ENCODE results near the gene DUSP15. TPM values are rescaled to one million over a fixed set of nuclear protein-coding genes. Genes with fewer than 3 reads are reported as not detected.
"Not testable (repeated sequence)": the region's sequence is repeated elsewhere in the genome, so short reads cannot be mapped to it uniquely, and the experiment has no call there.

Gene DUSP15
- polyA plus RNA-seq, 4 donors, result 16.6 to 20.7 (median 19.1) TPM

DNA sequence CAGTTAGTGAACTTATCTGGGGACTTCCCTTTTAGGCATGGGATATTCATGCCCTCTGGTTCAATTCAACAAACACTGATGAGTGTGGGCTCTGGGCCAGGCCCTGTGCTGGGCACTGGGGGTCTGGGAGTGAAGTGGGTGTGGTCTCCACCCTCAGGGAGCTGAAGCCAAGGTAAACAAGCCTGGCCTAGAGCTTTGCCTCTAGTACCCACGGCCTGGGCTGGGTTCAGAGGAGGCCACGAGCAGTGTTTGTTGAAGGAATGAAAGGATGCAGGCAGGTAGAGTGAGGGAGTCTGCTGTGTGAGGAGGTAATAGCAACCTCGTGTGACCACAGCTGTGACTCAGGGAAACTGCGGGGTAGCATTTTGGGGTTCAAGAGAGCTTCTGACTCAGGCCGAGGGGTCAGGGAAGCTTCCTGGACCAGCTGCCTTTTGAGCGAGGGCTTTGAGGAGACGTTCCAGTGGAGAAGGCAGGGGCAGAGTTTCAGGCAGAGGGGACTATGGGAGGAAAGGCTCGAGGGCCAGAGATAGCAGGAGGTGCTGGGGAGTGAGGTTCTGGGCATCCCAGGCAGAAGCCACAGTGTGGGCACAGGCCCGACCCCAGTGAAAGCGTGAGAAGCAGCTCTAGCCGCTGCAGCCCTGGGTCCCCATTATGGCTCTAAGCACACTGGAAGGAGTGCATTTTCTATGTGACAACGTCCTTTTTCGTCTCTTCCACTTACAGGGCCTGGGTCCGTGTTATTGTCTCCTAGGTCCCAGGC is 45.6 kb downstream of the DUSP15 start:
- no peak for DNase-seq (ENCODE audit: low read depth in 4 of 4, low spot score in 2 of 4)

DNA sequence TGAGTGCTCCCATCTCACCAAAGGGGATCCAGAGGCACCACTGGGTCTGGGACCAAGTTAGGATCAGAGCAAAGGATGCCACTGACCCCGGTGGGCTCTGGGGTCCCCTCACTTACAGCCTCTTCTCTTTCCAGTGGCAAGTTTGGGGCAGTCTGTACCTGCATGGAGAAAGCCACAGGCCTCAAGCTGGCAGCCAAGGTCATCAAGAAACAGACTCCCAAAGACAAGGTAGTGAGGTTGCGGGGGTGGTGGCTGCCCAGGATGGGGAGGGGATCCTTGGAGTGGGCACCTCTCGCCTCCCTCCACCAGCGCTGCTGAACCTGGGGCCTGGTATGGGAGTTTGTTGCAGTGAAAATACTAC is 46.2 kb downstream of the DUSP15 start:
- no peak for DNase-seq (ENCODE audit: low read depth in 4 of 4, low spot score in 2 of 4)

DNA sequence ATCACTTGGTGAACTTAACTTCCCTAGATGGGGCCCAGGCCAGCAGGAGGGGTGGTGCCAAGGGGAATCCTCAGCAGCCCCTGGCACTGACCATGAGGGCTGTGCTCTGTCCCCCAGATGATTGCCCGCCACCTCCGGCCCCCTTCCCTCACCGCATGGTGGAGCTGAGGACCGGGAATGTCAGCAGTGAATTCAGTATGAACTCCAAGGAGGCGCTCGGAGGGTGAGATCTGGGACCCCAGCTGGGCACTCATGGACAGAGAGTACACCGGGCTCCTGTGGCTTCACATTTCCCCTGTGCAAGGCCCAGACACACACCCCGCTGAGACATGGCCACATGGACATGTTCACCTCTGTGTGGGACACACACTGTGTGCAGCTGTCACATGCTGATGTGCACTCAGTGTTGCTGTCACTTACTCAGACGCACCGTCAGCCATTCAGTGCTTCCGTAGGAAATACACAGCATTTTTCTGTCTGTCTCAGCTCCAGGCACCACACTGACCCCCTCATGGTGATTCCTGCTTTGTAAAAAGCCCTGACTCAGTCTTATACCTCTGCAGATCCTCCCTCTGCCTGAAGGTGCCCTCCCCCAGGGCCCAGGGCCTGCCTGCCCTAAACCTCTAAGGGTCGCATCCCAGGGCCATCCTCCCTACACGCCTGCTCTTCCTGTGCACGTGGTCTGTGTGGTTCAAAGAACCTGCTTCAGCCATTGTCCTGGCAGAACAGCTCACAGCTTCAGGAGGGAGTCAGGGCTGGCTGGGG is 46.8 kb downstream of the DUSP15 start:
- DNase-seq (ENCODE audit: low read depth in 4 of 4, low spot score in 2 of 4), result no peak

DNA sequence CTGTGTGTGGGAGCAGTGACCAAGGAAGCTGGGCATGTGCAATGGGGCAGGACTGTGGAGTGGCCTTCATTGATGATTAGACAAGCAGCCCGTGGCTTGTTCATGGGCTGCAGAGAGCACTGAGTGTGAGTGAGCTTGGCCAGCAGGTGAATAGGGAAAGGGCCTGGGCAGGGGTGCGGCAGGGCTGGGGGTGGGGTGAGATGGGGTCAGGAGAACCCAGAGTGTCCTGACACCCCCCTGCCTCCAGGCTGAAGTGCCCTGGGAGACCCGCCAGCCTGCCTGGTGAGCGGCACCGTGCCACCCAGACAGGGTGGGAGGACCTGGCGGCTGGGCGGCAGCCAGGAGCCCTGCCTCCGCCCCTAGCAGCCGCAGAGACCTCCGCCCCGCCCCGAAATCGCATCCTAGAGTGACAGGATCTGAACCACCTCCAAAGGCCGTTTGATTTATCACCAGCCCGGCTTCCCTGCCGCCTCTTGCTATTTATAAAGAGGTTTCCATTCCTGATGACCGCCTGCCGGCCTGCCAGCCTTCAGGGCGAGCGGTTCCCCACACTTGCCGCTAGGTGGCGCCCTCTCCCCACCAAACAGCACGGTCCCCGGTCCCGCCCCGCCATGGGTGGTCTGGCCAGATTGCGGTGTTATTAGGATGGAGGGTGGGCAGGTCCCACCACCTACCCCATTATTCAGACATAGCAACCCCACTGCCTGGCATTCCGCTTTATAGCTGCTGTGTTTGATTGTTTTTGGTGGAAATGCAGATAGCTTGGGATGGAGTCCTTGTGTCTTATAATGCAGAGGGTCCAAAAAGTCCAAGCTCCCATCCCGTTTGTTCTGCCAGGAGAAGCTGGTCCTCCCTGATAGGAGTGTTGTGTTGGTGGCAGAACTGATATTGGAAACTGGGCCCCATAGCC is 47.7 kb downstream of the DUSP15 start:
- peak in 3 of 4 donors; percentile 70 to 78 (median 74) for DNase-seq (ENCODE audit: low read depth in 4 of 4, low spot score in 2 of 4)

DNA sequence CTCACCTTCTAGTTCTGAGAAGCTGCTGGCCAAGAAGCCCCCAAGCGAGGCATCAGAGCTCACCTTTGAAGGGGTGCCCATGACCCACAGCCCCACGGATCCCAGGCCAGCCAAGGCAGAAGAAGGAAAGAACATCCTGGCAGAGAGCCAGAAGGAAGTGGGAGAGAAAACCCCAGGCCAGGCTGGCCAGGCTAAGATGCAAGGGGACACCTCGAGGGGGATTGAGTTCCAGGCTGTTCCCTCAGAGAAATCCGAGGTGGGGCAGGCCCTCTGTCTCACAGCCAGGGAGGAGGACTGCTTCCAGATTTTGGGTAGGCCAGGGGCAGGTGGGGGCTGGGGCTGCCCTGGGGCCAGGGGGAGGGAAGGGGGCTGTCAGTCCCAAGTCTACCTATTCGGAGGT is 48.9 kb downstream of the DUSP15 start:
- no peak for DNase-seq (ENCODE audit: low read depth in 4 of 4, low spot score in 2 of 4)

DNA sequence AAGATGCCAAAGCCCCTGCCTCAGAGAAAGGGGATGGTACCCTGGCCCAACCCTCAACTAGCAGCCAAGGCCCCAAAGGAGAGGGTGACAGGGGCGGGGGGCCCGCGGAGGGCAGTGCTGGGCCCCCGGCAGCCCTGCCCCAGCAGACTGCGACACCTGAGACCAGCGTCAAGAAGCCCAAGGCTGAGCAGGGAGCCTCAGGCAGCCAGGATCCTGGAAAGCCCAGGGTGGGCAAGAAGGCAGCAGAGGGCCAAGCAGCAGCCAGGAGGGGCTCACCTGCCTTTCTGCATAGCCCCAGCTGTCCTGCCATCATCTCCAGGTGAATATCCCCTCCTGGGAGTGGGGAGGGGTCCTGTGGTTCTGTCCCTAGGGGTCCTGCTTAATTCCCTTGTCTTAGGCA is 50.1 kb downstream of the DUSP15 start:
- DNase-seq (ENCODE audit: low read depth in 4 of 4, low spot score in 2 of 4), result no peak

DNA sequence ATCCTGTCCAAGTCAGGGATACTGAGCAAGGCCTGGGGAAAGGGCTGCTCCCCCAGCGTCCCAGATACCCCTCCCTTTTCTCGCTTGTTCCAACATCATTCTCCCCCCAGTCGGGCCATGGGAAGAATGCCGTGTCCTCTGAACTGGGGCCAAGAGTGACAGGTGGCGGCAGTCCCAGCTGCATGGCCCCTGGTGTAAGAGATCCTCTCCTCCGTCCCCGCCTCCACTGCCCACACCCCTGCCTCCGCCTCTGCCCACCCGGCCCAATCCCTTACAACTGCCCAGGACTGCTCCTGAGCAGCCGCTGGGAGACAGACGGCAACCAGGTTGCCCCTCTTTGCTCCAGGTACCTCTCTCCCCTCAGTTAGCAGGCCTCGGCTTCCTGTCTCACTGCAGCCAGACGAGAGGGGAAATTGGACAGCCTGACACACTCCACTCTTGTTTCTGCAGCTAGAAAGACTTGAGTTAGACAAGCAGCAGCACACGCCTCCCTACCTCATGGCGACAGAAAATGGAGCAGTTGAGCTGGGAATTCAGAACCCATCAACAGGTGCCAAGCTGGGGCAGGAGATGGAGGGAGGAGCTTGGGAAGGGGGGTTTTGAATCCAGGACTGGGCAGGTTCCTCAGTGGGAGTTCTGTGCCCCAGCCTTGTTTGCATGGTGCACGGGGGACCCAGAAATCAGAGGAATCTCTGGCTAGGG is 51.1 kb downstream of the DUSP15 start, which contains the start of gene MYLK2:
Gene MYLK2 (plus strand): TSS at position 274 of the 702 bp plus-strand sequence. CDS start 225 bp downstream, at position 499.
- no peak for DNase-seq (ENCODE audit: low read depth in 4 of 4, low spot score in 2 of 4)

- DNase-seq (ENCODE audit: low read depth in 4 of 4, low spot score in 2 of 4), result no peak
Observed at GRCh38 chr20:31818376-31818908, 51.9 kb downstream of the DUSP15 start.

DNA sequence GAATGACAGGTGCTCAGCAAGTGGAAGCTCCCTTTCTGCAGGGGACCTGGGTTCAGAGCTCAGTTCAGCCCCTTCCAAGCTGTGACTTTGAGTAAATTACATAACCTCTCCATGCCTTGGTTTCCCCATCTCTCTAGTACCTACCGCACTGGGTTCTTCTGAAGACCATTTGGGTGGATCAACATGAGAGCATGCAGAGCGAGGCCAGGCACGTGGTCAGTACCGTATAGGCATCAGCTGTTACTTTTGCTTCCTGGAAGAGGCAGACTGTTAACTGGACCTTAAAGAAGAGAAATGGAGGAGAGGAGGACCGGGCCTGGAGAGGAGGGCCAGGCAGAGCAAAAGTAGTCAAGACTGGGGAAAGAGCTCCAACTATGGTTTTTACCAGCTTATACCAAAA is 52.9 kb downstream of the DUSP15 start:
- no peak for DNase-seq (ENCODE audit: low read depth in 4 of 4, low spot score in 2 of 4)

DNA sequence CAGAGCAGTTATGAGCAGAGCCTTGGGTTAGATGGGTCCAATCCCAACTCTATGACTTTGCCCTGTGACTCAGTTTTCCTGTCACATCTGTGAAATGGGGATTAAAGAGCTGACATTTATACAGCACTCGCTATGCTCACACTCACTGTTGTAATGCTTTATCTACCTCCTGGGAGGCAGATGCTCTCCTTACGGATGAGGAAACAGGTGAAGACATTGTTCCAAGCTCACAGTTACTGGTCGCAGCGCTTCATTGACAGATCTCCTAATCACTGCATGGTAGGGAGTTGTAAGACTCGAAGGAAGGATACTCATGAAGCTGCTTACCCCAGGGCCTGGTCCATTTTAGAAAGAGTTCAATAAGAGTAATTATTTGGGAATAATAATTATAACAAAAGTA is 54.1 kb downstream of the DUSP15 start:
- DNase-seq (ENCODE audit: low read depth in 4 of 4, low spot score in 2 of 4), result no peak

DNA sequence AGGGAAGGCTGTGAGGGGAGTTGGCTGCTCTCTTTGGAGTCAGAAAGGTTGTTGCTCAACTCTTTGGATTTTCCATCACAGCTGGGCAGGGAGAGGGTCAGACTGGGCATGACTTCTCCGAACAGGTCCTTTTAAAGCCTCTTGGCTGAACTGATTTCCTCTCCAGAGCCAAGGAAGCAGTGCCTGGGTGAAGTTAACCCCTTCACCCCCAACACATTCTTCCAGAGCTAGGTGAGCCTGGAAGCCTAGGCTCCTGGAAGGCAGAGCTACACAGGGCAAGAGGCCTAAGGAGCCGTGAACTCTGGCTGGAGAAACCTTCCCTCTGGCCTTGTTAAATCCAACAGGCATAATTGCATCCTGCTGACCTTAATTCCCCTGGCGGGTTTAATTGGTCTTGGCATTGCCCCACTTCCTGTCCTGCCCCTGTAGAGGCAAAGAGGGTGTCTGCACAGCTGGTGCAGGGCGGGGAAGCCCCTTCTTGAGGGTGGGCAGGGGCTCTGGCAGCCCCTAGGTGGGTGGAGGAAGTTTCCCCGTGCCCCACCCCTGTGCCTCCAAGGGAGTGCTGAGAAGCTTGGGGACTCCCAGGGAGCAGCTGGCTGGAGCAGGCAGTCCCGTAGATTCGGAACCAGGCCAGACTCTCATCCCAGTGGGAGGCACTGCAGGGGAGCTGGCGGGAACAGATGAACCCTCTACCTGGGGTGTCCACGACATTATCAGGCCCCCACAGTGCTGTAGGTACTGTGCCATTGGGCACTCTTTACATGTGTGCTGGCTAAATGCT is 54.7 kb downstream of the DUSP15 start:
- no peak for DNase-seq (ENCODE audit: low read depth in 4 of 4, low spot score in 2 of 4)

GRCh38 chr20:31814142-31814541 is 56.2 kb downstream of the DUSP15 start:
- DNase-seq (ENCODE audit: low read depth in 4 of 4, low spot score in 2 of 4), result not testable (repeated sequence)

- DNase-seq (ENCODE audit: low read depth in 4 of 4, low spot score in 2 of 4), result no peak
Observed at GRCh38 chr20:31813611-31814010, 56.7 kb downstream of the DUSP15 start.

- DNase-seq (ENCODE audit: low read depth in 4 of 4, low spot score in 2 of 4), result no peak
Observed at GRCh38 chr20:31811796-31812728, 58.3 kb downstream of the DUSP15 start.

- DNase-seq (ENCODE audit: low read depth in 4 of 4, low spot score in 2 of 4), result no peak
Observed at GRCh38 chr20:31811198-31811597, 59.1 kb downstream of the DUSP15 start.
